AG10803 (cell line): ENCODE measurements around the gene STIMATE.

Source experiments
- DNase-seq: peaks from one replicate; pipeline ENCODE4 v3.0.0; 2010; ENCODE audit warnings: low read depth
- H3K4me3 ChIP-seq: 2 replicates; pipeline ENCODE4 v1.5.1; 2011; ENCODE audit warnings: mild to moderate bottlenecking, low read length, control low read depth
- TF ChIP-seq, protein P1 (sequence below): conservative IDR thresholded peaks from 2 replicates; pipeline ENCODE4 v1.5.1; 2011; ENCODE audit warnings: mild to moderate bottlenecking, low read length, control low read depth, inconsistent platforms

STIMATE gene

DNA sequence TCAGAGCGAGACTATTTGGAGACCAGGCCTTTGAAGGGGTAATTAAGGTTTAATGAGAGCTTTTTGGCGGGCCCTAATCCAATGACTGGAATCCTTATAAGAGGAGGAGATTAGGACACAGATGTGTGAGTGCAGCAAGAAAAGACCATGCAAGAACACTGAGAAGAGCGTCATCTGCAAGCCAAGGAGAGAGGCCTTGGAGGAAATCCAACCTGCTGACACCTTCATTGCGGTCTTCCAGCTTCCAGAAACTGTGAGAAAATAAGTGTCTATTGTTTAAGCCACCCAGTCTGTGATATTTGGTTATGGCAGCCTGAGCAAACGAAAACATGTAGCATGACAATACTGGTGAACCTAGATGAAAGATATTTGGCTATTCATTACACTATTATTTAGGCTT, 39.5 kb downstream of the STIMATE start:
- TF ChIP-seq, protein P1, sequence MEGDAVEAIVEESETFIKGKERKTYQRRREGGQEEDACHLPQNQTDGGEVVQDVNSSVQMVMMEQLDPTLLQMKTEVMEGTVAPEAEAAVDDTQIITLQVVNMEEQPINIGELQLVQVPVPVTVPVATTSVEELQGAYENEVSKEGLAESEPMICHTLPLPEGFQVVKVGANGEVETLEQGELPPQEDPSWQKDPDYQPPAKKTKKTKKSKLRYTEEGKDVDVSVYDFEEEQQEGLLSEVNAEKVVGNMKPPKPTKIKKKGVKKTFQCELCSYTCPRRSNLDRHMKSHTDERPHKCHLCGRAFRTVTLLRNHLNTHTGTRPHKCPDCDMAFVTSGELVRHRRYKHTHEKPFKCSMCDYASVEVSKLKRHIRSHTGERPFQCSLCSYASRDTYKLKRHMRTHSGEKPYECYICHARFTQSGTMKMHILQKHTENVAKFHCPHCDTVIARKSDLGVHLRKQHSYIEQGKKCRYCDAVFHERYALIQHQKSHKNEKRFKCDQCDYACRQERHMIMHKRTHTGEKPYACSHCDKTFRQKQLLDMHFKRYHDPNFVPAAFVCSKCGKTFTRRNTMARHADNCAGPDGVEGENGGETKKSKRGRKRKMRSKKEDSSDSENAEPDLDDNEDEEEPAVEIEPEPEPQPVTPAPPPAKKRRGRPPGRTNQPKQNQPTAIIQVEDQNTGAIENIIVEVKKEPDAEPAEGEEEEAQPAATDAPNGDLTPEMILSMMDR: no peak
- H3K4me3 ChIP-seq: no peak overlapping the region
- DNase-seq: no peak

DNA sequence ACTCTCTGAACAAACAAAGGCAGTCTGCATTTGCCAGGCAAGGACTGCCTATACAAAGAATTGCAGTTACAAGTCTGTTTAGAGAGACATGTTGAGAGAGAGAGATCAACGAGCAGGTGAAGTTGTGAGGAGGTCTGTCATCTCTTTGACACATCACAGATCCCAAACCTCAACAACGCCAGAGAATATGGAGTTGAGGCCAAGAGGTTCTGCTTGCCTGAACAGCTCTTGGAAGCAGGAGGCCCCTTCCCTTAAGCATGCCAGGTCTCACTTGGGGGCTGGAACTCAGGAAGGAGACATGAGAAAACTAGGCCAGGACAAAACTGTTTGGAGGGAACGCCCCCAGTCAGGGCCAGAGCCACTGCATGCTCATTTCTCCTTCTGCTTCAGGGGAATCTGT, 40.2 kb downstream of the STIMATE start:
- no peak for DNase-seq
- H3K4me3 ChIP-seq: no peak overlapping the region
- TF ChIP-seq, protein P1: no peak

DNA sequence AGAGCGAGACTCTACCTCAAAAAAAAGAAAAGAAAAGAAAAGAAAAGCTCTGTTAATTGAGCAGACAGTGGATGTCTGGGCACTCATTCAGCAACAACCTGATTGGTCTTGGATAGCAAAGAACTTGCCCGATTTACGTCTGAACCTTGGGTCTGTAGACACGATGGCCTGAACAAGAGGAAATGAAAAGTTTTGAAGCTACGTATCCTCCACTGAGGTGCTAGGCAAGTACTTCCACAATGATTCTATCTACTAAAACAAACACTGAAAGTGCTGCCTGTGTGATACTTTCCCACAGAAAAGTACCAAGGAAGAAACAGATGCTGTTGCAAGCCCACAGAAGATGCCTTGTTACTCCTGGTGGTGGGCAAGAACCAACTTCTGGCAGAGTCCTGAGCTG, 40.7 kb downstream of the STIMATE start:
- no peak overlapping the region for H3K4me3 ChIP-seq
- DNase-seq: no peak
- TF ChIP-seq, protein P1: no peak

DNA sequence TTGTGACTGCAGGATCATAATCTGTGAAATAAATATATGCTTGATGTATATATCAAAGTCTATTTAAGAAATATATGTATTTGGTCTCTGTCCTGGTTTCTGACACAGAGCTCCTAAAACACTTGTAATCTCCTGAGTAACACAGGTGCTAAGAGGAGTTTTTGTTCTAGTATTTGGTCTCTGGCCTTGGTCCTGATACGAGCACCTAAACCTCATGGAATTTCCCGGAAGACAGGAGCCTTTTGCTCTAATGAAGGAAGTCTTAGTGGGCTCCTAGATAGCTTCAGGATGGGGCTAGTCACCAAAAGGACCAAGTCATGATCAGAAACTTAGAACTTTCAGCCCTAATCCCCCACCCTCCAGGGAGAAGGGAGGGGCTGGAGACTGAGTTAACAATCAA, 43.3 kb downstream of the STIMATE start:
- H3K4me3 ChIP-seq: no peak overlapping the region
- TF ChIP-seq, protein P1: no peak
- no peak for DNase-seq

DNA sequence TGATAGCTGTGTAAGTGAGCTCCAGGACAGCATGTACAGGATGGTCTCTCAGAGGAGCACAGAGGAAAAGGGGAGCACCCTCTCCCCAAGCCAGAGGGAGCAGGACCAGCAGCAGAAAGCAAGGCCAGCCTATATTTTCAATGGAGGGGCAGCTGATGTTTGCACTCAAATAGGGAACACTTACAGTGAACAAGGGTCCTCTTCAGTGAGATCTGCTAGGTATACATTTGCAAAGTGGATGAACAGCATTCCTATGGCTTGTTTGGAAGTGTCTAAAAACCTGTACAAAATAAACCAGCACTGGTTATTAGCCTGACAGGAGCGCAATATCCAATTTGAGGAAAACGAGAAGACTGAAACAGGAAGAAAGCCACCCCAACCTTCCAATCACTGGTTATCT, 44.9 kb downstream of the STIMATE start:
- H3K4me3 ChIP-seq: no peak overlapping the region
- no peak for DNase-seq
- TF ChIP-seq, protein P1: no peak

DNA sequence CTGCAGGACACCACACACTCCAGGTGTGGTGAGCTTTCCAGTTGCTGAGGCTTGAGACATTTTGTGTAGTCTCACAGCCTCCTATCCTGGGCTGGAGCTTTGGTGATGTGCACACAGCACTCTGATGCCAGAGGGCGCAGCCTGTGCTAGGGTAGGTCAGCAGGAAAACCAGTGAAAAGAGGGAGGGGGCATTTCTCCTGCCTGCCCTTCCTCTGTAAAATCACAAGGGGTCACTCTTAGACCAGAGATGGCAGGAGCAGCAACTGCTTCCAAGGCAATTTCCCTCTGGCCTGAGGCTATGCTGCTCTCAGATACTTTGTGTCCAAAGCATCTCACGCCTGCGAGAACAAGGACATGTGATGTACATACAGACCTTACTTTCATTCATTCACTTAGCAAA, 46.0 kb downstream of the STIMATE start:
- DNase-seq: peak; percentile 56
- TF ChIP-seq, protein P1: peak; percentile 70
- H3K4me3 ChIP-seq: no peak overlapping the region

DNA sequence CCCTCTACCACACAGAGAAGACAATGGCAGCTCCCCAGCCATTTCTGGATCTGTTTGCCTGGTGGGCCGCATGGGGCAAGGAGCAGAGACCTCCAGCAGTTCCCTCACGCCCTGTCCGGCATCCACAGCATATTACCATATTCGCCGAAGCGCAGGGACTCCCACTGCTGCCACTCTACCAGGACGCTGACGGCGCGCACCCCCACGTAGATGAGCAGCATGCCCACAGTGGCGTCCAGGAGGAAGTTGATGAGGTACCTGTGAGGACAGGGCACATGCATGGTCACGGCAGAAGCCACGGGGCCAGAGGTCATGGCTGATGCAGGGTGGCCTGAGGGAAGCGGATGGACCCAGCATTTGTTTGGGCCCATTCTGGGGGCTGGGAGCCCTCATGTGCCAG, 47.7 kb downstream of the STIMATE start:
- no peak overlapping the region for H3K4me3 ChIP-seq
- TF ChIP-seq, protein P1: no peak
- DNase-seq: no peak
